Muscle layer of colon (tissue), 2 donors: Measurements from ENCODE around the gene SCRN1.
A peak's percentile ranks its signal among the peaks of the same experiment; 100 is the strongest.

Experiments
- H3K27ac ChIP-seq: one replicate; pipeline ENCODE4 v1.7.0; 2013; ENCODE audit warnings: low read depth, mild to moderate bottlenecking, low read length, moderate library complexity
- H3K27me3 ChIP-seq, 2 donors: one replicate each; pipeline ENCODE4 v1.7.0; 2013; ENCODE audit warnings: low read length in 2 of 2, mild to moderate bottlenecking in 2 of 2; ENCODE audit not compliant: insufficient read depth in 2 of 2, control insufficient read depth in 1 of 2
- H3K36me3 ChIP-seq: one replicate; pipeline ENCODE4 v1.7.0; 2013; ENCODE audit warnings: mild to moderate bottlenecking, low read length; ENCODE audit not compliant: insufficient read depth
- H3K4me1 ChIP-seq: one replicate; pipeline ENCODE4 v1.7.0; 2013; ENCODE audit warnings: mild to moderate bottlenecking, low read length; ENCODE audit not compliant: insufficient read depth
- H3K4me3 ChIP-seq, 2 donors: one replicate each; pipeline ENCODE4 v1.7.0; 2013; ENCODE audit warnings: low read length in 2 of 2, low read depth in 1 of 2, mild to moderate bottlenecking in 1 of 2, moderate library complexity in 1 of 2
- H3K9ac ChIP-seq: one replicate; pipeline ENCODE4 v1.7.0; 2013; ENCODE audit warnings: low read length
- H3K9me3 ChIP-seq: one replicate; pipeline ENCODE4 v1.7.0; 2013; ENCODE audit warnings: mild to moderate bottlenecking, low read length
- donor health status: abdominal sarcoma.
- donor health status: Adenocarcinoma of cecum.

SCRN1 gene

GRCh38 chr7:29998489-29998888 is 8.9 kb upstream of the SCRN1 start:
- Histone ChIP-seq H3K27me3 (no peaks in the 10 kb centered on the region), H3K4me1 (no peaks in the 10 kb centered on the region), H3K4me3 (no peak overlapping the region), H3K27ac (no peak overlapping the region), H3K9ac (no peak overlapping the region), H3K36me3 (no peaks in the 10 kb centered on the region), H3K9me3 (no peaks in the 10 kb centered on the region)

GRCh38 chr7:29996321-29996720 is 6.7 kb upstream of the SCRN1 start:
- H3K27ac ChIP-seq = no peak overlapping the region

DNA sequence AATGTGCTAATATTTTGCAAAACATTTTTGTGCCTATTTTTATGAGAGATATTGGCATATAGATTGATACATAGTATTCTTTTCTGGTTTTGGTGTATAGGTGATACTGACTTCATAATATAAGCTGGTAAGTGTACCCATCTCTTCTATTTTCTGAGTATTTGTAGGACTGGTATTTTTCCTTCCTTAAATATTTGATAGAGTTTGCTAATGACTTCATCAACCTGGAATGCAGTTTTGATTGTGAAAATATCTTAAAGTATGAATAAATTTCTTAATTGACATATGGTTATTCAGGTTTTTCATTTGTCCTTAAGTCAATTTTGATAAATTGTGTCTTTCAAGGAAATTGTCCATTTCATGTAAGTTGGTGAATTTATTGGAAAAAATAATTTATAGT is 6.1 kb upstream of the SCRN1 start:
- Histone ChIP-seq H3K27ac (no peak overlapping the region), H3K4me3 (no peak overlapping the region), H3K4me1 (no peaks in the 10 kb centered on the region), H3K36me3 (no peaks in the 10 kb centered on the region), H3K9ac (no peak overlapping the region), H3K27me3 (no peaks in the 10 kb centered on the region), H3K9me3 (no peaks in the 10 kb centered on the region)

More at GRCh38 chr7:29996321-29996720, 6.7 kb upstream of the SCRN1 start:
- H3K27me3 ChIP-seq = no peaks in the 10 kb centered on the region
- no peak overlapping the region for H3K9ac ChIP-seq
- no peaks in the 10 kb centered on the region for H3K4me1 ChIP-seq
- no peak overlapping the region for H3K4me3 ChIP-seq
- H3K9me3 ChIP-seq = no peaks in the 10 kb centered on the region
- H3K36me3 ChIP-seq = no peaks in the 10 kb centered on the region

DNA sequence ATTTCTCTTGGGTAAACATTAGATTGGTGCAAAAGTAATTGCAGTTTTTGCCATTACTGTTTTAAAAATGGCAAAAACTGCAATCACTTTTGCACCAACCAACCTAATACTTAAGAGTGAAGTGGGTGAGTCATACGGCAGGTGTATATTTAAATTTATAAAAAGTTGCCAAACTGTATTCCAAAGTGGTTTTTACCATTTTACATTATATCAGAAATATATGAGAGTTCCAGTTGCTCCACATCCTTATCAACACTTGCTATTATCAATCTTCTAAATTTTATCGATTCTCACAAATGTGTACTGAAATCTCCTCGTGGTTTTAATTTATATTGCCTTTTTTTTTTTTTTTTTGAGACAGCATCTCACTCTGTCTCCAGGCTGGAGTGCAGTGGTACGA is 3.5 kb upstream of the SCRN1 start:
- Histone ChIP-seq H3K27ac (no peak overlapping the region), H3K9me3 (no peaks in the 10 kb centered on the region), H3K4me3 (no peak overlapping the region), H3K4me1 (peaks cover 7% of the 10 kb centered on the region), H3K9ac (no peak overlapping the region), H3K27me3 (no peaks in the 10 kb centered on the region), H3K36me3 (no peaks in the 10 kb centered on the region)

GRCh38 chr7:29991937-29992336 is 2.3 kb upstream of the SCRN1 start:
- Histone ChIP-seq H3K27ac (no peak overlapping the region), H3K4me3 (no peak overlapping the region), H3K27me3 (no peaks in the 10 kb centered on the region), H3K4me1 (peaks cover 19% of the 10 kb centered on the region), H3K9me3 (no peaks in the 10 kb centered on the region), H3K36me3 (no peaks in the 10 kb centered on the region), H3K9ac (no peak overlapping the region)

GRCh38 chr7:29990931-29991330 is 1.3 kb upstream of the SCRN1 start:
- Histone ChIP-seq H3K9me3 (no peaks in the 10 kb centered on the region), H3K27ac (no peak overlapping the region), H3K27me3 (no peaks in the 10 kb centered on the region), H3K4me3 (no peak overlapping the region), H3K9ac (no peak overlapping the region), H3K4me1 (peaks cover 19% of the 10 kb centered on the region), H3K36me3 (no peaks in the 10 kb centered on the region)

DNA sequence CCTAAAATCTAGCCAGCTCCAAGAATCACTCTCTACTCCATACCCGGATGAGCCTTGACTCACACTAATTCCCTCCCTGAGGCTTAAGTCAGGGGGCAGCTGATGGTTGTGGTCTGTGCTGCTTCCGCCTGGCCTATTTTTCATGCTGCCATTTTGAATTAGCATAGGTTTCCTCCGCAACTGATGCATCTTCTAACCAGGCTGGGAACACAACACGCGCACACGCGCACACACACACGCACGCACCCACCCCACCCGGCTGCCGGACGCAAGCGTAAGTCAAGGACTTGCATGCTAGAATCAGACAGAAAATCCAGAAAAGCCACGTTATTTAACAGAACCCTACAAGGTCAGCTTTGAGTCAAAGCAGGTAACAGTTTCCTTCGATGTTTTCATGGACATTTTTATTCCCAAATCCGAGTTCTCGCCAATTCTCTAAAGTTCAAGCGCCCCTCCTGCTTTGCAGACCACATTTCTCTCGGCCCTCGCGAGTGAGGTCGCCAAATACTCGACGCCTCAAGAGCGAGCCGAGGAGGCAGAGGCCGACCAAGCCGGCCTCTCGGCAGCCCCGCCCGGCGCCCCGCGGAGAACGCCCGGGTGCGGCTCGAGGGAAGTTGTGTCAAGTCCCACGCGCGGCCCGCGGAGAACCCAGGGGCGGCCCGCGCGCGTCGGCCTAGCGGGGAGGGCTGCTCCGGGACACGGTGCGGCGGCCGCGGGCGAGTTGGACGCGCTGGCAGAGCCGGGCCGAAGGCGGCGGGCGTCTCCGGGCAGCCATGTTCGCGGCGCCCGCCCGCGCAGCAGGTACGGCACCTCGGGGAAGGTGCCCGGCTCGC is 961 bp downstream of the SCRN1 start:
- Histone ChIP-seq H3K27ac (peak overlapping the region; percentile 93), H3K4me3 (peak overlapping the region; percentile 73 to 95), H3K9ac (peak overlapping the region; percentile 18), H3K4me1 (peaks cover 19% of the 10 kb centered on the region), H3K27me3 (no peaks in the 10 kb centered on the region), H3K36me3 (no peaks in the 10 kb centered on the region), H3K9me3 (no peaks in the 10 kb centered on the region)

DNA sequence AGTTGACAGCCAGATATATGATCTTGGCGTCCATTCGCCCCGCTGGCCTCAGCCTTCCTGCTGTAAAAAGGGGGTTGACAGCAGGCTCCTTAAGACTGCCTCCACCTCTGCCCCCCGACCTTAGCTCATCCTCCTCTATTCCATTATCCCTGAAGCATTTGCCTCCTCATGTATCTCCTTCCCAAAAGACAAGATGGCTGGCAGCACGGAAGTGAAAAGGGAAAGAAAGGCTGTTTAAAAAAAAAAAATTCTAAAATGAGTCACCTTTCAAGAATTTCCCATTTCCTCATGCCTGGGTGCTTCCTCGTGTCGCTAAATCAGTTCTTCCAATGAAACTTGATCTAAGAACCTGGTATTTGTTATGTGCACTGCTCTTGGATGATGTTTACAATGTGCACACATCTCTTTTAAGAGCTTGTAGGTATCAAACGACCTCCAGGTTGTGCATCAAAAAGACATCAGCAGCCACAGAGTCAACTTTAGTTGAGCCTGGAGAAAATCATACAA is 1.7 kb downstream of the SCRN1 start:
- Histone ChIP-seq H3K27me3 (no peaks in the 10 kb centered on the region), H3K36me3 (no peaks in the 10 kb centered on the region), H3K4me3 (peak overlapping the region in 1 of 2 donors; percentile 73), H3K27ac (peak overlapping the region; percentile 93), H3K9ac (peak overlapping the region; percentile 18), H3K4me1 (peaks cover 19% of the 10 kb centered on the region), H3K9me3 (no peaks in the 10 kb centered on the region)

GRCh38 chr7:29987083-29987482 is 2.5 kb downstream of the SCRN1 start:
- no peak overlapping the region for H3K9ac ChIP-seq
- H3K36me3 ChIP-seq = no peaks in the 10 kb centered on the region
- peak overlapping the region in 1 of 2 donors; percentile 73 for H3K4me3 ChIP-seq
- H3K9me3 ChIP-seq = no peaks in the 10 kb centered on the region
- H3K4me1 ChIP-seq = peaks cover 19% of the 10 kb centered on the region
- H3K27ac ChIP-seq = no peak overlapping the region
- H3K27me3 ChIP-seq = no peaks in the 10 kb centered on the region

- Histone ChIP-seq H3K4me3 (no peak overlapping the region), H3K27me3 (no peaks in the 10 kb centered on the region), H3K4me1 (peaks cover 23% of the 10 kb centered on the region), H3K9ac (no peak overlapping the region), H3K36me3 (no peaks in the 10 kb centered on the region), H3K27ac (no peak overlapping the region), H3K9me3 (no peaks in the 10 kb centered on the region)
Measured at GRCh38 chr7:29980151-29980550, 9.4 kb downstream of the SCRN1 start.

DNA sequence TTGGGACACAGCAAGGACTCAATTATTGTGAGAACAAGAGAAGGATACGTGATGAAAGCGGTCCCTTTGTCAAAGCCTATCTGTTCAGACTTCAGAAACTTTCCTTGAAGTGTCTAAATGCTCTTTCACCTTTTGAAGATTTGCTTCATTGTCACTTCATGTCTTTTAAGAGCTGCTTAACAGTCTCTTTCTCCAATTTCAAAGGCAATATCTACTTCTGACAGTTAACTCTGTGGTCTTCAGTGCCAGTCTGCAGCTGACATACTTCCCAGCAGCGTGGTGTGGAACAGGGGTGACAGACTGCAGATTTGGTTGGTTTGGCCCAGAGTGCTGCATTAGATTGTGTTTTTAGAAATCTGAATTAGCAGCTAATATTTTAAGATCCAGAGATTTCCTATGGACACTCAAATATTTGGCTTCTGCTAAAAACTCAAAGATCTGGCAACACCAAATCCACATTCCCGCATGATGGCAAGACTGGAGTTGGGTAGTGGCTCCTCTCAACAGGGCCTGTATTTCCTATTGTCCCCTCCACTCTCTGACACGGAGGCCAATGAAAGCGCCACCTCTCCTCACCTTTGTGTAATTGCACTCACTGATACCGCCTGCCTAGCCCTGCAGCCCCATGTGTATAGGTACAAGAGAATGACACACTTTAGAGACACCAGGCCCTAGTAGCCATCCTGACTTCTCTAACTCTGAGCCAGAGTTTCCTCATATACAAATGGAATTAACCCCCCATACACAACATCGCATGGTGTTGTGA is 11.5 kb downstream of the SCRN1 start:
- Histone ChIP-seq H3K4me1 (peaks cover 23% of the 10 kb centered on the region), H3K27me3 (no peaks in the 10 kb centered on the region), H3K4me3 (no peak overlapping the region), H3K27ac (no peak overlapping the region), H3K9me3 (no peaks in the 10 kb centered on the region), H3K36me3 (no peaks in the 10 kb centered on the region), H3K9ac (no peak overlapping the region)
